C4-2B (cell line): Measurements from ENCODE around the gene SRMS.

ENCODE experiments used
- H3K27ac ChIP-seq: fragments of 450-650 bp; 2 replicates; pipeline ENCODE4 v1.5.1; 2017
- CTCF ChIP-seq: fragments of 450-650 bp; conservative IDR thresholded peaks from 2 replicates; pipeline ENCODE4 v1.5.1; 2017; ENCODE audit warnings: mild to moderate bottlenecking
- ZFX ChIP-seq: fragments of 450-650 bp; IDR thresholded peaks from 2 replicates; pipeline ENCODE4 v1.6.1; 2017

The SRMS gene

DNA sequence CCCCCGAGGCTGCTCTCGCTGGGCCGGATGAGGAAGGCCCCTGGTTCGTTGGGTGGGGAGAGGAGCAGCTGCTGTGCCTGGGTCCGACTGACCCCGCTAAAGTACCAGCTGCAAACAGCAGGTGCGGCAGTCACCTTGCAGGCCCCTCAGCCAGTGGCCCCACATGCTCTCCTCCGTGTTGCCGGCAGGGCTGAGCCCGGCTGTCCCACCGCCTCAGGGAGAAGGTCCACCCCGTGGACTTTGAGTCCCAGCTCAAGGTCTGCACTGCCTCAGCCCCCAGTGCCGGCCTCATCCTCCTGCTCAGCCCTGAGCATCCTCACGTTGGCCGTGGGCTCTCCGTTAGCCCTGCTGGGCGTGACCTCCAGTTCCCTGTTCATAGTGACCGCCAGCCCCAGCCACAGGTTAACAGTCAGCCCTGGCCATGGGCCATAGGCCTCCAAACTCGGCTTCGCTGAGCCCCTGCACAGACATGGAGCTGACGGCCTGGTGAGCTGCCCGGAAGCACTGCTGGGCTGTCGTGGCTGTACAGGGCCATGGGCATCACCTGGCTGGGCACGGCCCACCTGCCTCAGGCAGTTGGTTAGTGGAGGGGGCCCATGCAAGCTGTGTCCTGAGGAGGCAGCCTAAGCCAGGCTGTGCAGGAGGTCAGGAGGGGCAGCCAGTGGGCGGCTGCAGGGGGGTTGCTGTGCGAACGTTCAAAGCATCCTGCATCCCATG, 3.1 kb downstream of the SRMS start:
- TF ChIP-seq ZFX (no peak), CTCF (no peak)
- H3K27ac ChIP-seq, result no peak overlapping the region

- TF ChIP-seq ZFX (no peak), CTCF (no peak)
- H3K27ac ChIP-seq, result no peak overlapping the region
Observed at GRCh38 chr20:63543733-63544132, 3.8 kb downstream of the SRMS start.

DNA sequence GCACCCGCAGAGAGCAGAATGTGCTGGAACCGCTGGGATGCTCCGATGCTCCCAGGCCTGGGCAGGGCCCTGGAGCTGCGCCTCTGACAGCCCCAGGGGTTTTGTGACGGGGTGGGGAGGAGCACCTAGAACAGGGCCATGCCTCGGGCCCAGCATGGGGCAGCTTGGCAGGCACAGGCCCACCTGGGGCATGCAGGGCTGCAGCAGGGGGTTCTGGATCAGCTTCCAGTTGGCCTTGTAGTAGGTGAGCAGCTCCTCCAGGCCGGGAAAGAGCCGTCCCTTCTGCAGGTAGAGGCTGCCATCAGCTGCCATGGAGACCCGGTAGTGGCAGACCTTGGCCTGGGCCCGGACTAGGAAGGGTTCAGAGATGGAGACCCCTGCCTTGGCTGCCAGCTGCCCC, 4.4 kb downstream of the SRMS start:
- no peak for TF ChIP-seq CTCF
- TF ChIP-seq ZFX, result no peak
- no peak overlapping the region for H3K27ac ChIP-seq

- TF ChIP-seq ZFX, result no peak
- no peak for TF ChIP-seq CTCF
- no peak overlapping the region for H3K27ac ChIP-seq
Observed at GRCh38 chr20:63542696-63543095, 4.9 kb downstream of the SRMS start.

DNA sequence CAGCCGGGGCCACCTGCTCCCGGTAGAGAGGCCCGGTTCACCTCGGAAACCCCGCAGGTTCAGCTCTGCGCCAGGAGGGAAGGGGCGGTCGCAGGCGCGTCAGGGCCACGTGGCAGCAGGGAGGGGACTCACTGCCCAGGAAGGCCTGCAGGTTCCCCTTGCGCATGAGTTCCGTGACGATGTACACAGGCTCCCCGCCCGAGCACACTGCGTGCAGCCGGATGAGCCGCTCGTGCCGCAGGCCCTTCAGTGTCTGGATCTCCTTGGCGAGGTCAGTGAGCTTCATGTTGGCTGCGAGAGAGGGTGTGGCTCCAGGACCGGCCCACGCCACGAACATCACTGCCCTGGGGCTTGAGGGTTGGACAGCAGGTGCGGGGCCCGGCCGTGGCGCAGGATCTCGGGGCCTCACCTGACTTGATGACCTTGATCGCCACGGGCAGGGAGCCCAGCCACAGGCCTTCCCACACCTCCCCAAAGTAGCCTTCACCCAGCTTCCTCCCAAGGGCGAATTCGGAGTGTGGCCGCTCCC, 5.5 kb downstream of the SRMS start:
- no peak for TF ChIP-seq CTCF
- TF ChIP-seq ZFX, result no peak
- no peak overlapping the region for H3K27ac ChIP-seq

DNA sequence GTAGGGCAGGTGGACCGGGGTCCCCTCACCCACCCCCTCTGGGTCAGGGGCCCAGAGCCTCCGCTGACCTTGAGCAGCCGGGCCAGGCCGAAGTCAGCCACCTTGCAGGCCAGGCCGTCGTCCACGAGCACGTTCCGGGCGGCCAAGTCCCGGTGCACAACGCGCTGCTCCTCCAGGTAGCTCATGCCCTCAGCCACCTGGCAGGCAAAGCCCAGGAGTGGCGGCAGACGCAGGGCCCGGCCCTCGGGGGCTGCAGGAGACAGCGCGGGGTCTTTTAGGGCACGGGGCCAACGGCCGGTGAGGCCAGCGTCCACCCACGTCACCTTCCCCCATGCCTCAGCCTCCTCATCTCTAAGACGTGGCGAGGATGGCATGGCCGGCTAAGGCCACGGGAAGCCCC, 6.2 kb downstream of the SRMS start:
- TF ChIP-seq ZFX, result no peak
- TF ChIP-seq CTCF, result no peak
- no peak overlapping the region for H3K27ac ChIP-seq

DNA sequence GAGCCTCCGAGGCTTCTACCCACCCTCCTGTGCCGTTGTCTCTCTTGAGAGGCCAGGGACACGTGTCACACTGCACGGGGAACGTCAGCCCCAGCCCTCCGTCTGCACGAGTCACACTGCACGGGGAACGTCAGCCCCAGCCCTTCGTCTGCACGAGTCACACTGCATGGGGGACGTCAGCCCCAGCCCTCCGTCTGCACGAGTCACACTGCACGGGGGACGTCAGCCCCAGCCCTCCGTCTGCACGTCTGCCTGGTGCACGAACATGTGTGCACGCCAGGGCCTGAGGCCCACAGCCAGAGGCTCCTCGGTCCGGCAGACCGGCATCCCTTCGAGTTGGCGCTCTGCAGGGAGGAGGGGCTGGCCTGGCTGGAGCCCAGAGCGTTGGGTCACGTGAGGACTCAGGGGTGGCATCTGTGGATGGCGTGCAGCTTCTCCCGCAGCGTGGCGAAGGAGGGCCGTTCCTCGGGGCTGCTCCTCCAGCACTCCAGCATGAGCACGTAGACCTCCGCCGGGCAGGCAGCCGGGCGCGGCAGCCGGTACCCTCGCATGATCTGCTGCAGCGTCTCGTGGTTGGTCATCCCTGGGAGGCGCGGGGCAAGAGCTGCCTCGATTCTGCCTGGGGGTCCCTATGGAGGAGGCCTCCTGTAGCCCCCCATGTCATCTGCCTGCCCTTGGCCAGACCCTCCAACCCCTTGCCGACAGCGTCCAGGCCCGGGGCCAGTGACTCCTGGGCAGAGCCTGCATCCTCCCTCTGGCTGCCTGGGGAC, 6.9 kb downstream of the SRMS start:
- no peak overlapping the region for H3K27ac ChIP-seq
- TF ChIP-seq ZFX (no peak), CTCF (no peak)
